ENCODE data around the gene LAMA3.
"Not testable (repeated sequence)": the region's sequence is repeated elsewhere in the genome, so short reads cannot be mapped to it uniquely, and the experiment has no call there.

LAMA3 gene

DNA sequence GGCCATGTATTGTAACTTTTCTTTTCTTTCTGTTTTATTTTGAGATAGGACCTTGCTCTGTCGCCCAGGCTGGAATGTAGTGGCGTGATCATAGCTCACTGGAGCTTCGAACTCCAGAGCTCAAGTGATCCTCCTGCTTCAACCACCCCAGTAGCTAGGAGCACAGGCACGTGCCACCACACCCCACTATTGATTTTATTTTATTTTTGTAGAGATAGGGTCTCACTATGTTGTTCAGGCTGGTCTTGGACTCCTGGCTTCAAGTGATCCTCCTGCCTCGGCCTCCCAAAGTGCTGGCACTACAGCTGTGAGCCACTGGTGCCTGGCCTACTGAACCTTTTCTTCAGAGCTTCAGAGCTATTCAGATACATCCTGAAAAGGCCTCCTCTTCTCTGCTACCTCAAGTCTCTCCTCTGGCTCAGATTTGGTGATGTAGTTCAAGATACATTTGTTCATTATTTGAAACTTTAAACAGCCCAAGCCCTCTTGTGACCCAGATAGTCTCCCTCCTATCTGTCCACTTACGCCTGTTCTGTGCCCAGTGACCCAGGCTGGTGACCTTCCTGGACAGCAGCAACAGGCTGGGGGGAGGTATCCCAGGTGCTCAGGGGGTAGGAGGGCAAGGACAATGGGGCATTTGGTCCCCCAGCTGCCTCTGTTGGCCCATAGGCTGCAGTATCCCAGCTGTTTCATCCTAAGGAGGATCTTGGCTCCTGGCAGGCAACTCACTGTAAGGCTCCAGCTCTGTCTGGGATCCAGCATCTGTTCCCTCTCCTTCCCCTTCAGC lies 38.6 kb downstream of the LAMA3 start:
- DNase-seq (ENCODE audit: low spot score) = no peak

DNA sequence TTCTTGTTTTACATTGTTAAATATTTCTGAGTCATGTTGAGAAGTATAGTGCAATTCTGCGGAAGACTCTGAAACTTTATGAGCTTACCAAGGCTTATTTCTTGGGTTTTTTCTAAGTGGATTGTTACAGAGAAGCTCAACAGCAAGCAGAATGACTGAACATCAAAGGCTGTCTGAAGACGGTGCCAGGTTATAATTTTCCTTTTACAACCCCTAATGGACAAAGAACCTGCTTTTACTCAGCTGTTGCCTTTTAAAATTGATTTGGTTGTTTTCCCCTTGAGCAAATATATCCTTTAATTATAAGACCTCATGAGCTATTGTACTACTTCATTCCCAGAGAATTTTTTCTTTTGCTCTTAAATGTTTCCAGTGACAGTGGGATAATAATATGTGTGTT lies 41.6 kb downstream of the LAMA3 start:
- no peak for DNase-seq (ENCODE audit: low spot score)

DNA sequence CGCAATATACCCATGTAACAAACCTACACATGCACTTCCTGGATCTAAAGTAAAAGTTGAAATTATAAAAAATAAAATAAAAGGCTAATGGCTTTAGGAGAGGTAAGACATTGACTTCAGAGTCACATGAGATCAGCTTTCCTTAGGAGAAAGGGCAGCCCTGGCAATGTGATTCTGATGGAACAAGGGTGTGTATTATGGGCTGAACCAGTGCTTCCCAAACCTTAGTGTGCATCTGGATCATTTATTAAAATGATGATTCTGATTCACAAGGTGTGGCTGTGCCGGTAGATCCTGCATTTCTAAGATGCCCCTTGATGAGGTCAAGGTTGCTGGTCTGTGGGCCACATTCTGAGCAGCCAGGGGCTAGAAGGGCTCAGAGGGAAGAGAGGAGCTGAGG lies 42.6 kb downstream of the LAMA3 start:
- DNase-seq (ENCODE audit: low spot score) = no peak

DNA sequence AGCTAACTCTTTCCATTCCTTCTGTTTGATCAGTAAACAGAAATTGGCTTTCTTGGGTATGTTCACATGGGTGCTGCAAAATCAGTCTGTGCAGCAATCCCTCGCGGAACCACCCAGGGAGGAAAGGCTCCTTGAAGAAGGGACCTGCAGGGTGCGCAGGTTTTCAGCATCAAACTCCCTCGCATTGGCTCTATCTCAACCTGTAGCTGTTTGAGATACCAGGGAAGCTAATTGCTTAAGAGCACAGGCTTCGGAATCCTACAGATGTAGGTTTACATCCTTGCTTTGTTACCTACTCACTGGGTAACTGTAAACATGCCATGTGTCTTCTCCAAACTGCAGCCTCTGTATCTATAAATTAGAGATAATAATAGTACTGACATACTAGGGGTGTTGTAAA lies 43.2 kb downstream of the LAMA3 start:
- no peak for DNase-seq (ENCODE audit: low spot score)

DNA sequence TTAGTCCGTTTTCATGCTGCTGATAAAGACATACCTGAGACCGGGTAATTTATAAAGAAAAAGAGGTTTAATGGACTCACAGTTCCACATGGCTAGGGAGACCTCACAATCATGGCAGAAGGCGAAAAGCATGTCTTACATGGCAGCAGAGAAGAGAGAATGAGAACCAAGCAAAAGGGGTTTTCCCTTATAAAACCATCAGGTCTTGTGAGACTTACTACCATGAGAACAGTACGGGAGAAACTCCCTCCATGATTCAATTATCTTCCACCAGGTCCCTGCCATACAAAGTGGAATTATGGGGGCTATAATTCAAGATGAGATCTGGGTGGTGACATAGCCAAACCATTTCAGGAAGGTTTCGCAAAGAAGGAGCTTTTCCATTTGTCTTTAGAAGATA lies 44.0 kb downstream of the LAMA3 start:
- not testable (repeated sequence) for DNase-seq (ENCODE audit: low spot score)

DNA sequence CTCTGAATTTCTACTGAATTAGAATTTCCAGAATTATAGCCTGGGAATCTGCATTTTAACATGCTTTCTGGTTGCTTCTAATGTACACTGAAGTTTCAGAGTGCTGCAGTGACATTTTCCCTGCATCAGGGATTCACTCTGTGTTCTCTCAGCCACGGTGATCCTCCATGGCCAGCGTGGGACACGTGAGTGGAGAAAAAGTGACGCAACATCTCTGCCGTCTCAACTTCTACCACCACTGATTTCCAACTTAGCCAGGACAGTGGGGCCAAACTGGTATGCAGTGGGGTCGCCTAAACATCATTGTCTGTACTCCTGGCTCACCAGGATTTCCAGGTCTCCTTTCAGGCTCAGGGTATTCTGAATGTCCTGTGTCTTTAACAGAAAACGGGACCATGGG lies 44.6 kb downstream of the LAMA3 start:
- no peak for DNase-seq (ENCODE audit: low spot score)

DNA sequence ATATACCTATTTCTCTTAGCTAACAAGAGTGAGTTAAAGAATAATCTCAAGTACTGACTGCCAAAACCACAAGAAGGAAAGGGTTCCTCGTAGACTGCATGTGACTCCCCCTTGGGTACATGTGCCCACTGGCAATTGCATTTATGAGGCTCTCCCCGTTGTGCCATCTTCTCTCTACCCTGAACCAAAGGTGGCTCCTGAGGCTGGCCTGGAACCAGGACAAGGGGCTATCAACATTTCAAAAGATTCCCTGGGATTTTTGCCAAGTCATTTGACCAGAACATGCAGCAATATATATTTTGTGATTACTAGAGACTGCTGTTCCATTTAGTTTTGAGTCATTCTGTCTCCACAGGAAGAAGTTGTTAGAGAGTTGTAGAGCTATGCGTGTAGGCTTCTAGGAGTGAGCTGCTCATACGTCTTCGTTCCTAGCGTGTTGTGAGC lies 45.8 kb downstream of the LAMA3 start:
- DNase-seq (ENCODE audit: low spot score) = no peak

DNA sequence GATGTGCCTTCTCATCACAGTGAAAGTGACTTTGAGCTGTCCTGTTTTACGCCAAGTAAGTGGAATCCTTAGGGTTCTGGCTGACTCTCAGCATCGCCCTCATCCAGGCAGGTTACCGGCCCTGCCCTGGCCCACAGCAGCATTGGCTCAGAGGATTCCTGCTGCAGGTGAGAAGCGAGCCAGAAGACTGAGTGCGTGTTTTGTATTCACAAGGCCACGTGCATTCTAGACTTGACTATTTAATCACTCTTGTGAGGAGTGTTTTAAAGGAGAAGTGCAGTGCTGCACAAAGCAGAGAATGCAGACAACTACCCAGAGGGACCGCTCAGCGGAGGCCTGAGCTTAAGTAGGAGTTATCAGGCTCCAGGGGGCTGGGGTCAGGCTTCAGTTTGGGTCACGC lies 48.3 kb downstream of the LAMA3 start:
- no peak for DNase-seq (ENCODE audit: low spot score)

DNA sequence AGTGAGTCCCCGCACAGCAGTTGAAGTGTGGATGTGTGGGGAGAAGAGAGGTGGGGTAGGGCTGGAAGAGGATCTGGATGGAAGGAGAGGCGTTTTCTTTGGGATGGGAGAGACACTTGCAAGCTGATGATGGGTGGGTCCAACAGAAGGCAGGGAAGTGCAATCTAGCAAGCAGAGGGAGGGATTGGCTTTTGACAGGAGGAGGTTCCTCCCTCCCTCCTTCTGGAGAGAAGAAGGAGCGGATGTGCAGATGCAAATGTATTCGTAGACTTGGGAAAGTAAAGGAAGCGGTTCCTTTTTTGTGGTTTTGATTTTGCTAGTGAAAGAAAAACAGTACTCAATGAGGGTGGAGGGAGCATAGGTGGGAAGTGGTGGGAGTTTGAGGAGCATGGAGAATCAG lies 48.9 kb downstream of the LAMA3 start:
- no peak for DNase-seq (ENCODE audit: low spot score)

DNA sequence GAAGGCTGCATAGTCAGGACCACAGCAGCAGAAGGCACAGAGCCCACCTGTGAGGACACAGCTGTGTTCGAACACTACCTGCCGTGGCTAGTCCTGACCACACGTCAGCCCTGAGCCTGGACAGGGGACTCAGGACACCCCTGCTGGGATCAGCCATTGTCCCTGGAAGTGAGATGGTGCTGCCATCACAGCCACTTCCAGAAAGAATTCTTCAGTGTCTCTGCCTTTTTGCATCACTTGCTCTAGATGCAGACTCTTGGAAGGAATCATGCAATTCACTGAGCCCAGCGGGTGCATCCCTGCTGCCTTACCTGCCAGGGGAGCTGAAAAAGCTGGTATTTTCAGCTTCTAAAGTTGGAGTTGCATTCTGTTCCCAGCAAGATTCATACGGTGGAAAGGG lies 49.3 kb downstream of the LAMA3 start:
- DNase-seq (ENCODE audit: low spot score) = no peak

DNA sequence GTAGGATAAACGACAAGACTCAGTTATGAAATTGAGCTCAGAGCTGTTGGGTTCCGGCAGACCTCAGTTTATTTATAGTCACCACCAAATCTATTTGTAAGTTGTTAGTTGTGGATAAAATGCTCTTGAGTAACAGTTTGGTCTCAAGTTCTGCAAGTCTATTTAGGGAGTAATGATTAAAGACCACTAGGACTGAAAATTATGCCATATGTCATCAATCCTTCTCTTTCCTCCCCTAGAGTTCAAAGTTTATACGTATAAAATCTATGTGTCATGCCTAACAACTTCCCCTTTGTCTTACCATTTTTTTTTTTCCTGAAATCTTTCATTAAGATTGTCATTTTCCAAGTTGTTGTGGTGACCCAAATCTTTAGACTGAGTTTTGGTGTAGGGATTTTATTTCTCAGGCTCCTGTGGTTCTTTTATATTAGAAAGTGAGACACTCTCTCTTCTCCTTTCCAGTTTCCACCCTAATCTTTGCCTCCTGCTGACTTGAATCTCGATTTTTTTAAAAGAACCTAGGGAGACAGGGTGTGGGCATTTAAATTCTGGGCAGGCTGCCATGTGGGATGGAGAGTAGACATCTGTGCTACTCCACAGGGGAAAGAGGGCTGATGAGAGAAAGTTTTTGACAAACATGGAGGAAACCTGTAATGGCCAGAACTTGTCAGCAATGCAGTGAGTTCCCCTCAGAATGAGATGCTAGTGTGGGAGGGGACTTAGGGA lies 51.0 kb downstream of the LAMA3 start:
- DNase-seq (ENCODE audit: low spot score) = no peak

DNA sequence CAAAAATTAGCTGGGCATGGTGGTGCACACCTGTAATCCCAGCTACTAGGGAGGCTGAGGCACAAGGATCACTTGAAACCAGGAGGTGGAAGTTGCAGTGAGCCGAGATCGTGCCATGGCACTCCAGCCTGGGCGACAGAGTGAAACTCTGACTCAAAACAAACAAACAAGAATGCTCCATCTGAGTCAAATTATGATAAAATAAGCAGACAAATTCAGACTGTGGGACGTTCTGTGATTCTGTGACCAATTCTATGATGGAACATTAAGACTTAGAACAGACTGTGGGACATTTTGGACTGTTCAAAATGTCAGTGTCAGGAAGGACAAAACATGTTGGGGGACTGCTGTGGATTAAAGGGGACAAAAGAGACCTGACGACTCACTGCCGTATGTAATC lies 52.7 kb downstream of the LAMA3 start:
- not testable (repeated sequence) for DNase-seq (ENCODE audit: low spot score)

DNA sequence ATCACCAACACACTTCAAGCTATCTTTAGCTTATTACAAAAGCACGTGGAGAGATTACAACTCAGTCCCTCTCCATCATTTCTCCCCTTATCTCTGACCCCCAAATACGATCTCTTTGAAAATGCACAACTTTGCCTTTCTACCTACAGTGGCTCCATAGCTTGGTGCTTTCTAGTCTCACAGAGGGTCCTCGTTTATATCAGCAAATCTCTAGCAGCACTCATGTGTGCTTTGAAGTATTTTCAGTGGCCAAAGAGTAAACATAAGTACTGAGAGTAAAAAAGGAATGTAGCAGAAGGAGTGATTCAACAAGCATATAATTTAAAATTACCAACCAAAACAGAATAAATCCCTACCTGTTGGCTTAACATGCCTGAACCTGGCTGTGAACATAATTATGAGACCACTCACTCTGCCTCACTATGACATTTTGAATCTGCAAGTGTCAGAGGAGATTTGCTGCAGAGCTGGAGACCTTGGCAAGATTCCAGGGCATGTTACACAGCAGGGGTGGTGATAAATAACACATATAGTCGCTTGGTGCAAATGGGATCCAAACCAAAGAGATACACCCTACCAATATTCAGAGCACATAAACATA lies 54.6 kb downstream of the LAMA3 start:
- DNase-seq (ENCODE audit: low spot score) = no peak

DNA sequence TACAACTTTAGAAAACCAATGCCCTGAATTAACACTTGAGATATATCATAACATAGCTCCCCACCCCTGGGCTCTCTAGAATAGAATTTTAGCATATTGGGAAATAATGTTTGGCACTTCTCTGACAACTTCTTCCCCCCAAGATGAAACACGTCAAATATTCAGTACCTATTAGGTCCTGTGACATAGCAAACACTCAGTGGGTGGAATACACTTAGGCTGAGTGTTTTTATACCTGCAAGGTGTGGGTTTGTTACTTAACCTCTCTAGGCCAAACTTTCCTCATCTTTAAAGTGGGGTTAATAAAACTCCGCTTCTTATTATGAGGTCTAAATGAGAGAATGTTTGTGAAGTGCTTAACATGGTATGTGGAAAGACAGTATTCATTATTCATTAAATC lies 56.1 kb downstream of the LAMA3 start:
- DNase-seq (ENCODE audit: low spot score) = no peak

DNA sequence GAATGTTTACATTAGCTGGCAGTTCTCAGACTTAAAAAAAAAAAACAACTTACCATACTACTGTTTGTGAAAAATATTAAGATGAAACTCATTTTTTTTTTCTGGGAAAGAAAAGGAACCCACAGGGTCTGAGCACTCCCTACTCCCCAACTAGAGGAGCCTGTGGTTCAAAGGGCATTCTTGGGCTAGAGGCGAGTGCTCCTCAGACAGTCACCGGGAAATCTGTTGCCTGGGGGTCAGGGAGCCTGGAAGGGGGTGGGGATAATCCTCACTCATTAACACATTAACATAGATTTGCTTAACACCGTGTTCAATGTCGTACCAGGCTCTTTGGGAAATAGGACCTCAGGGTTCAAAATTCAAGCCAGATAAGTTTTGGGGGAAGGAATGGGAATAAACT lies 57.6 kb downstream of the LAMA3 start:
- no peak for DNase-seq (ENCODE audit: low spot score)

DNA sequence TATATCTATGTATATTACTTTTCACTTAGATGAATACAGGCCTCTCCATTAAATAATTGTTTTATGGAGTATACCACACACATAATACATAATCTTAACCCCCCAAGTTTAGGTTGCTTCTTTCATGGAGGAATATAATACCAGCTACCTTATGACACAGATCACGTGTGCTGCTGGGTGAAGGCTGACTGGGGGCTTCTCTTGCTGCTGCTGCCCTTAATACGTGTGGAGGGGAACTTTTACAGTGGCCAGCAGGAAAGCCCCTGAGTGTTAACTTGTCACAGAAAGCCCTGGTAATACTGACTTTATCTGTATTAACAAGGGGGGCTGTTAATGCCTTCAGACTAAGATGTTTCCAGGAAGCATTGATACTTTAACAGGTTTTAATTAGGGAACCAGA lies 63.1 kb downstream of the LAMA3 start:
- DNase-seq (ENCODE audit: low spot score) = no peak

DNA sequence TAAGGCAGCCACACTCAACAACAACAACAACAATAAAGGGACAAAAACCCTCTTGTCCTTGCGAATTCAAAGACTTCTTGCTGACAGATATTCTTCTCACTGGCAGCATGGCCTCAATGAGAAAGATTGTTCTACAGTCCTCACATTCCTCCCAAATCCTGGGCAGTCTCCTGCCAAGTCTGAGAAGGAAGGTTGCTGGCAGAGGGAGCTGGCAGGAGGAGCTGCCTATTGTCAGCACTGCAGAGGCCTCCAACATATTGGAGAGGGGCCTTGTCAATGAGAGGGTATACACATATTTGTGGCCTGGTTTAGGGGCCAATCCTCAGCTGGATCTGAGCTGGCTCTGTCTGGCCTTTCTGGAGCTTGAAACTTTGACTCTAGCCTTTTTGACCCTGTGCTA lies 63.5 kb downstream of the LAMA3 start:
- DNase-seq (ENCODE audit: low spot score) = no peak

DNA sequence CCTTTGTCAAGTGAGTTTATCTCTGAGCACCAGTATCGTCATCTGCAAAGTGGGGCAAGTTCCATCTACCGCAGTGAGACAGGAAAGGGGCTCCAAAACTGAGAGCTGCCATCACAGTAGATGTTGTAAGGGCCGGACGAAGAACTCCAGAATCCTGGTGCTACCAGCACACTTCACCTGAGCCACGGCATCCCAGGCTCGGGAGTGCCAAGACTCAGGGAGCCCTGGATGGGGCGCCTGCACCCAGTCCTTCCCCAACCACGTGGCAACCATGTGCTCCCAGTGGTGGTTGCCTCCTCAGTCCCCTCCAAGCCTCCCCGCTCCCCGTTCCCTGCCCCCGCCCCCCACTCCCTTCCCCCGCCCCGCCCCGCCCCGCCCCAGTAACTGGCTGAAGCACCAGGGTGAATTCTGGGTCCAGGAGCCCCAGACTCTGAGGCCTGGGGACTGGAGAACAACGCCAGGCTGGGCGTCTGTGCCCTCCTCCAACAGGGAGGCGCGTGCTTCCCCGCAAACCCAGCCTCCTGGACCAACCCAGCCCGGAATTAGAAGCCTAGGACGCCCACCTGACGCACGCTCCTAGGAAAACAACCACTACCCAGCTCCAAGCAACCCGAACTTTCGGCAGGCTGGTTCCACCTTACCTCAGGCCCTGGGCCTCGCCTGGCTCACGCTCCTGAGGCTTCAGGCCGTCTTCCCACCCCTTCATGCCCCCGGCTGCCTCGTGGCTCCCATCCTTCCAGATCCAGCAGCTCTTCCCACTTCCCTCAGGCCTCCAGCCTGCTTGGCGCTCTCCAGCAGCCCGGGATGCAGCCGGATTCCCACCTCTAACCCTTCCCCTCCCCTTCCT lies 67.6 kb downstream of the LAMA3 start:
- no peak for DNase-seq (ENCODE audit: low spot score)

DNA sequence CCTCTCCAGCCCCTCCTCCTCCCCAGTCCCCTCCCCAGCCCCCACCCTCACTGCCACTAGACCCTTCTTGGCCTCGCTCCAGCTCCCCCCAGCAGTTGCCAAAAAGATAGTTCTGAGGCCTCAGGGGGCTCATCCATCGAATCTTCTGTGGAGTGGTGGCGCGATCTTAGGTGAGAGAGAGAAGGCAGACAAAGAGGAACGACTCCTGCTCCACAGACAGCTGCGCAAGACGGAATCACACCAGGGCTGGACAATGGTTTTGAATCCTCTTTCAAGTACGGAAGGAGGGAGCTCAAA lies 68.1 kb downstream of the LAMA3 start:
- no peak for DNase-seq (ENCODE audit: low spot score)

DNA sequence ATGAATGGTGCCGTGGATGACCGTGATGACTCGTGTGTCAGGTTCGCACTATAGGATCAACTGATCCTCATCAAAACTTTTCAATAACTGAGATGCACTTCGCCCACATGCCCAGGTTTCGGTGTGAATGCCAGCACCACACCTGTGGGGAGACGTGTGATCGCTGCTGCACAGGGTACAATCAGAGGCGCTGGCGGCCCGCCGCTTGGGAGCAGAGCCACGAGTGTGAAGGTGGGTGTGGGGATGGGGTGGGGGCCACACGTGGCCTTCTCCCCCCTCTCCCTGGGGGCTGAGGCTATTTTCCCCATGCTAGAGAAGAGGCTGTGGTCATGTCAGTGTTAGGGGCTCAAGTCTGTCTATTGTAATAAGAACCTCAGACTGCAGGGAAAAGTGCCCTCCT lies 69.0 kb downstream of the LAMA3 start:
- no peak for DNase-seq (ENCODE audit: low spot score)

DNA sequence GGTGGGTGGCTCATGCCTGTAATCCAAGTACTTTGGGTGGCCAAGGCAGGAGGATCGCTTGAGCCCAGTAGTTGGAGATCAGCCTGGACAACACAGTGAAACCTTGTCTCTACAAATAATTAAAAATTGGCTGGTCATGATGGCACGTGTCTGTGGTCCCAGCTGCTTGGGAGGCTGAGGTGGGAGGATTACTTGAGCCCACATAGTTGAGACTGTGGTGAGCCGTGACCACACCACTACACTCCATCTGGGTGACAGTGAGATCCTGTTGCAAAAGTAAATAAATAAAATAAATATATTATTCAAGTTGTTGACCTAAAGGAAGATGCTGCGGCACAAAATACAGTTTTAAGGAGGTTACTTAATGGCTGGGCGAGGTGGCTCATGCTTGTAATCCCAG lies 72.7 kb downstream of the LAMA3 start:
- DNase-seq (ENCODE audit: low spot score) = no peak

DNA sequence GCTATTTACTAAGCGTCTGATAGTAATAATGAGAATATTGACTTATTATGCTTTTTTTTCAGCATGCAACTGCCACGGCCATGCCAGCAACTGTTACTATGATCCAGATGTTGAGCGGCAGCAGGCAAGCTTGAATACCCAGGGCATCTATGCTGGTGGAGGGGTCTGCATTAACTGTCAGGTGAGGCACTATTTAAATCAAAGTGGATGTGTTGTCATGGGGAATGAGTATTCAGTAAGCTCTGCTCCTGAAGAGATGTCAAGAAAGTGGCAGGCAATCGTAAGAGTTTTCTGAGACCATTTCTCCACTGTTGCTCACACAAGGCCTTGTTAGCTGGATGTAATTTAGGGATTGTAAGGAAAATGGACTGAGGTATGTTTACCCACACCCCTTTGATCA lies 74.1 kb downstream of the LAMA3 start:
- no peak for DNase-seq (ENCODE audit: low spot score)

DNA sequence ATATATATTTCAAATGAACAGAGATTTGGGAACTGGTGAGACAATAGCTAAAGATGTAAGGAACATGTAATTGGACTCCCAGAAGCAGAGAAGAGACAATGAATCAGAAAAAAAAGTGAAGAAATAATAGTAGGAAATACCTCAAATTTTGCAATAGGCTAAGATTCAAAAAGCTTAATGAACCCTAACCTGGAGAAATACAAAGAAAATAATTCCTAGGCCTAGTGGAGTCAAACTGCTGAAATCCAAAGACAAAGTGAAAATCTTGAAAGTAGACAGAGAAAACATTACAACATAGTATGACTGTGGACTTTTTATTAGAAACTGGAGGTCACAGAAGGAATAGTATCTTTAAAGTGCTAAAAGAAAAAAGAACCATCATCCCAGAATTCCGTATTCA lies 76.7 kb downstream of the LAMA3 start:
- no peak for DNase-seq (ENCODE audit: low spot score)
